Activated T-helper 1 cell treated with anti-CD3 and anti-CD28 coated beads, Interleukin-12 subunit alpha, Interleukin-12 subunit beta, Interleukin-2, Interleukin-4 antibody, amounts not matched to agents 30 ng/mL and 10 ng/mL and 1 ng/mL, durations not matched to agents 14 hours and 24 hours and 36 hours (primary cell): ENCODE data around the gene SHMT2. TPM values are rescaled to one million over a fixed set of nuclear protein-coding genes. Genes with fewer than 3 reads are reported as not detected.

ENCODE experiments used
- DNase-seq: peaks from one replicate; pipeline ENCODE4 v3.0.0; 2021; ENCODE audit warnings: low spot score
- H3K27ac Mint-ChIP-seq: one replicate; pipeline ENCODE4 v1.8.0; 2021; ENCODE audit warnings: mild to moderate bottlenecking, mixed read lengths
- H3K27me3 Mint-ChIP-seq: one replicate; pipeline ENCODE4 v1.8.0; 2022; ENCODE audit warnings: mild to moderate bottlenecking, moderate library complexity, mixed read lengths; ENCODE audit not compliant: insufficient read depth
- H3K36me3 Mint-ChIP-seq: one replicate; pipeline ENCODE4 v1.8.0; 2021; ENCODE audit warnings: low read depth, mixed read lengths
- H3K4me1 Mint-ChIP-seq: one replicate; pipeline ENCODE4 v1.8.0; 2021; ENCODE audit warnings: low read depth, mixed read lengths
- H3K4me3 Mint-ChIP-seq: one replicate; pipeline ENCODE4 v1.8.0; 2021; ENCODE audit warnings: mild to moderate bottlenecking, moderate library complexity, mixed read lengths
- H3K9me3 Mint-ChIP-seq: one replicate; pipeline ENCODE4 v1.8.0; 2021; ENCODE audit warnings: mixed read lengths
- intact Hi-C: fragments of 100-400 bp; cut with micrococcal nuclease; formaldehyde crosslinking; loops from one replicate; pipeline ENCODE4 v1.15.1; 2024
- total RNA-seq: library from RNA; stranded (reverse); gene quantifications from 2 replicates; pipeline ENCODE4 v1.2.3, GENCODE V29; 2022

Gene SHMT2
- total RNA-seq, 1 donor from 2014 or later = 280 TPM

DNA sequence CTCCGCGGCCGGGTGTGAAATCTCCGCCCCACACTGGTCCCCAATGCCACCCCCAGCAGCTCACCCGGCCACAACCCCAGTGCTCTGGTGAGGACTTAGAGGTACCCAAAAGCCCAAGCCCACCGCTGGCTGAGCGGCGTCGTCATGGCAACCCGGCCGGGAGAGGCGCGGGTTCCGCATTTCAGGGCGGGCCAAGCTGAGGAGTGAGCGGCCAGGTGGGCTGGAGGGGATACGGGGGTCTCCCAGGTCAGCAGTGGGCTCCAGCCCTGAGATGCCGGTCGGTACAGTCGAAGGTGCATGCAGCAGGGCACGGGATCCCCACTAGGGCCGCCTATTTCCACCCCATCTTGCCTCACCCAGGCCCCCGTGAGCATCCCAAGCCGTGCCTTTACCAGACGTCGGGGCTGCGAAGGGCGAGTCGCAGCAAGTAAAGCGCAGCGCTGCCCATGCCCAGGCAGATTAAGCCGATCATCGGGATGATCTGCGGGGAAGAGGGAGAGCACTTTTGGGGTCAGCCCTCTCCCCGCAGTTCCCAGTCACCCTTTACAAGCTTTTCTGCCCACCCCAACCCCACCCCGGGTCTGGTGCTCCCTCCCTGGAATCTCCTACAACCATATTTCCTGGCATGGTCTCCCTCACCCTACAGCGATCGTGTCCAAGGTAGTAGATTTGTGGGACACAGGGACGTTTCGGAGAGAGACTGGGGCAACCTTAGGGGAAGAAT is 6.9 kb downstream of the SHMT2 start:
- H3K4me1 Mint-ChIP-seq = peaks cover 58% of the 10 kb centered on the region
- no peak for DNase-seq
- intact Hi-C loops = no loop called here
- H3K27ac Mint-ChIP-seq = no peak overlapping the region
- no peak overlapping the region for H3K4me3 Mint-ChIP-seq
- H3K27me3 Mint-ChIP-seq = peaks cover 32% of the 10 kb centered on the region
- peaks cover 33% of the 10 kb centered on the region for H3K36me3 Mint-ChIP-seq
- no peaks in the 10 kb centered on the region for H3K9me3 Mint-ChIP-seq

DNA sequence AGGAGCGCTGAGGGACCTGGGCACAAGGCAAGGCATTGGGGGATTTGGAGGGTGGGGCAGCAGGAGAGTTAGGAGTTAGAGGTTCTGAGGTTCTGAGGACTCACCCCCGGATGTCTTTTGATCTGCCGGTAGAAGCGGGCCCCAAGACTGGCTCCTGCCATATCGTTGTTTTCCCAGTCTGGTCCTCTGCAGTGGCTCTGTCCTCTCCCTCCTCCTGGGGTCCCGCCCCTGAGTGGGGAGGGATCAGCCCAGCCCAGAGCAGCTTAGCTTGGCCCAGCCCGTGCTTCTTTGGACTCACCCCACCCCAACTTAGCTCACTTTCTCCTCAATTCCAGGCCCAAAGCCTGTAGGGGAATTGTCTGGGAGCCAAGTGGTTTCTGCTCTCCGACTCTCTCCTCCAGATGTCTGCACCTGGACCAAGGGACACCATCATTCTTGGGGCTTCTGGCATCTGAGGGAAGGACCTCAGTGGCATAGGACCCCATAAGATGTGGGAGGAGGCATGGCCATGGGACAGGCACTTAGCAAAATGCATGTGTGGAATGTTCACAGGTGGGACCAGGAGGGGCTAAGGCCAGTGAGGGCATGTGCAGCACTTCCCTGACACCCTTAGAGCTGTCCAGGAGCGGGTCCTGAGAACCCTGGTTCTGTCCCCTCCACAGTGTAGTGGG is 7.5 kb downstream of the SHMT2 start:
- H3K36me3 Mint-ChIP-seq = peaks cover 28% of the 10 kb centered on the region
- intact Hi-C loops = no loop called here
- H3K27me3 Mint-ChIP-seq = peaks cover 39% of the 10 kb centered on the region
- peaks cover 60% of the 10 kb centered on the region for H3K4me1 Mint-ChIP-seq
- peak overlapping the region; percentile 82 for H3K4me3 Mint-ChIP-seq
- DNase-seq = no peak
- H3K27ac Mint-ChIP-seq = no peak overlapping the region
- H3K9me3 Mint-ChIP-seq = no peaks in the 10 kb centered on the region

DNA sequence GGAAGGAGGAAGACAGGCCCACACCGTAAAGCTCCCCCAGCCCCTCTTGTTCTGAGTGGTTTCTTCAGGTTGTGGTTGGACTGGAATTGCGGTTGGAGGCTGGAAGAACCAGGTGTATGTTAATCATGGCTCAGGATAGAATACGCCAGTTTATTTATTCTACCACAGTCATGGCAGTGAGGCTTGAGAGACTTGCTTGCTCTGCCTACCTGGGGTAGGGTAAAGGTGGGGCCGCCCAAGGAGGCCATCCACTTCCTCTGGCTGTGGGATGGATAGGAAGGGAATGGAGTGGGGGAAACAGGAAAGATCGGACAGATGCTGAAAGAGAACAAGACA is 8.1 kb downstream of the SHMT2 start:
- H3K36me3 Mint-ChIP-seq = peaks cover 25% of the 10 kb centered on the region
- peaks cover 60% of the 10 kb centered on the region for H3K4me1 Mint-ChIP-seq
- intact Hi-C loops = no loop called here
- H3K27ac Mint-ChIP-seq = no peak overlapping the region
- H3K4me3 Mint-ChIP-seq = peak overlapping the region; percentile 82
- no peak for DNase-seq
- peaks cover 44% of the 10 kb centered on the region for H3K27me3 Mint-ChIP-seq
- no peaks in the 10 kb centered on the region for H3K9me3 Mint-ChIP-seq

- H3K27me3 Mint-ChIP-seq = peaks cover 45% of the 10 kb centered on the region
- peak overlapping the region; percentile 72 for H3K27ac Mint-ChIP-seq
- intact Hi-C loops = loop anchor here (2.0 kb wide), 1 partner anchor 13 kb away; no protein-coding TSS in a partner anchor
- peaks cover 58% of the 10 kb centered on the region for H3K4me1 Mint-ChIP-seq
- DNase-seq = no peak
- peak overlapping the region; percentile 95 for H3K4me3 Mint-ChIP-seq
- peaks cover 21% of the 10 kb centered on the region for H3K36me3 Mint-ChIP-seq
- H3K9me3 Mint-ChIP-seq = no peaks in the 10 kb centered on the region
Observed at GRCh38 chr12:57237932-57238853, 8.7 kb downstream of the SHMT2 start.

GRCh38 chr12:57238854-57239554 is 9.5 kb downstream of the SHMT2 start:
- Mint-ChIP-seq H3K4me3 (peak overlapping the region; percentile 95), H3K36me3 (peaks cover 16% of the 10 kb centered on the region), H3K27ac (peak overlapping the region; percentile 78), H3K9me3 (no peaks in the 10 kb centered on the region), H3K4me1 (peaks cover 64% of the 10 kb centered on the region), H3K27me3 (peaks cover 48% of the 10 kb centered on the region)
- intact Hi-C loops = loop anchor here (1.0 to 2.0 kb wide), 3 partner anchors 10 to 26 kb away; partner anchors contain the start of gene SHMT2
- peak; percentile 86 for DNase-seq

DNA sequence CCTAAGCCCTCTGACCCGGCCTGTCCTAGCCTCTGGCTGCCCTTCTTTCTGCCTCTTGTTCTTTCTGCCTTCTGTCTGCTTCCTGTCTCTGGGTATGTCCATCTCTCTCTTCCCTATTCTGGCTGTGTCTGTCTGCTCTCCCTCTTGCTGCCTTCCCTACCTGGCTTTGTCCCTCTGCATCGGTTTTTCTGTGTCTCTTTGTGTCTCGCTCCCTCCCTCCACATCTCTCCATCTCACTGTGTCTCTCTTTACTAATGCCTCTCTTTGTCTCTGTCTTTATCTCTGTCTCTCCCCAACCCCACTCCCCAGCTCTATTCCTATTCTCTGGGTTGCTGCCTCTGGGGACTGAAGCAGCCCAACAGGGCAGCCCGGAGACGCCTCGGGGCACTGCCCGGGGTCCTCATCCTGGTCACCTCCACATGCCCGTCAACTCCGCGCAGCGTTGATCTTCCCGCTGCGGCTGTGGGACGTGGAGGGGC is 10.1 kb downstream of the SHMT2 start:
- Mint-ChIP-seq H3K9me3 (no peaks in the 10 kb centered on the region), H3K36me3 (peaks cover 10% of the 10 kb centered on the region), H3K27me3 (peaks cover 50% of the 10 kb centered on the region), H3K4me3 (peak overlapping the region; percentile 95), H3K27ac (peak overlapping the region; percentile 78), H3K4me1 (peaks cover 63% of the 10 kb centered on the region)
- intact Hi-C loops = loop anchor here (1.0 to 10.0 kb wide), 5 partner anchors 10 to 385 kb away; partner anchors contain the start of genes SHMT2 and STAT6
- no peak for DNase-seq

GRCh38 chr12:57240066-57240921 is 10.8 kb downstream of the SHMT2 start:
- peaks cover 10% of the 10 kb centered on the region for H3K36me3 Mint-ChIP-seq
- peak overlapping the region; percentile 95 for H3K4me3 Mint-ChIP-seq
- peak overlapping the region; percentile 84 for H3K27ac Mint-ChIP-seq
- peaks cover 50% of the 10 kb centered on the region for H3K27me3 Mint-ChIP-seq
- intact Hi-C loops = loop anchor here (5.0 to 10.0 kb wide), 2 partner anchors 128 to 385 kb away; partner anchors contain the start of gene STAT6
- H3K4me1 Mint-ChIP-seq = peaks cover 63% of the 10 kb centered on the region
- DNase-seq = peak; percentile 65
- H3K9me3 Mint-ChIP-seq = no peaks in the 10 kb centered on the region

DNA sequence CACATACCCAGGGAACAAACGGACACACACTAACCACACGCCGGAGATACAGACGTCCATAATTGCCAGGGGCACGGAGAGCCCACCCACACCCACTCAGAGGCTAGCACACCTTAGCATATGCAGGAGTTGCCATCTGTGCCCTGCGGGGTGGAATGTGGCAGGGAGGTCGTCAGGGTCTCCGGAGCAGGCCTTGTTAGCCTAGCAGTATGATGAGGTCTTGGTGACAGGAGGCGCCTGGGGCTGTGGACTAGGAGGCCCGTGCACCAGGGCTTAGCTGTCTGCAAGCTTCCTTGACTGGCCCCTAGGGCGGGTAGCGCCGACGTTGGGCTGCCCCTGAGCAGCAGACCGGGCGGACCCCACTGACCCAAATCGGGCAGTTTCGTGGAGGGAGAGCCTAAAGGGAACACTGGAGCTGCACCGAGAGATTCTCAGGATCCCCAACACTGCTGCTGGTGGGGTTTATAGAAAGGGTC is 11.5 kb downstream of the SHMT2 start:
- no peak for DNase-seq
- Mint-ChIP-seq H3K27me3 (peaks cover 50% of the 10 kb centered on the region), H3K27ac (peak overlapping the region; percentile 84), H3K36me3 (peaks cover 8% of the 10 kb centered on the region), H3K9me3 (no peaks in the 10 kb centered on the region), H3K4me1 (peaks cover 63% of the 10 kb centered on the region), H3K4me3 (peak overlapping the region; percentile 95)
- intact Hi-C loops = loop anchor here (5.0 to 10.0 kb wide), 2 partner anchors 129 to 384 kb away; partner anchors contain the start of gene STAT6

- intact Hi-C loops = loop anchor here (2.0 to 10.0 kb wide), 3 partner anchors 115 to 383 kb away; partner anchors contain the start of gene STAT6
- H3K4me3 Mint-ChIP-seq = peak overlapping the region; percentile 95
- no peak for DNase-seq
- H3K36me3 Mint-ChIP-seq = peaks cover 6% of the 10 kb centered on the region
- no peak overlapping the region for H3K27ac Mint-ChIP-seq
- no peaks in the 10 kb centered on the region for H3K9me3 Mint-ChIP-seq
- H3K27me3 Mint-ChIP-seq = peaks cover 44% of the 10 kb centered on the region
- peaks cover 63% of the 10 kb centered on the region for H3K4me1 Mint-ChIP-seq
Observed at GRCh38 chr12:57241402-57242310, 12.1 kb downstream of the SHMT2 start.

- Mint-ChIP-seq H3K4me3 (no peak overlapping the region), H3K27ac (no peak overlapping the region), H3K9me3 (no peaks in the 10 kb centered on the region), H3K27me3 (peaks cover 38% of the 10 kb centered on the region), H3K36me3 (peaks cover 3% of the 10 kb centered on the region), H3K4me1 (peaks cover 59% of the 10 kb centered on the region)
- intact Hi-C loops = loop anchor here (2.0 to 10.0 kb wide), 3 partner anchors 116 to 382 kb away; partner anchors contain the start of gene STAT6
- DNase-seq = no peak
Observed at GRCh38 chr12:57242329-57242690, 12.8 kb downstream of the SHMT2 start.
